Omental fat pad (tissue), 4 donors: ENCODE results near the gene UTP14C. TPM values are rescaled to one million over a fixed set of nuclear protein-coding genes. Genes with fewer than 3 reads are reported as not detected.

ENCODE experiments used
- ATAC-seq: fragments of 150-250 bp; one replicate; pipeline ENCODE4 v1.9.1; 2016; ENCODE audit warnings: mild to moderate bottlenecking, moderate library complexity; ENCODE audit not compliant: low FRiP score
- DNase-seq: peaks from one replicate; pipeline ENCODE4 v3.0.0-alpha.2; 2019; ENCODE audit warnings: low spot score
- CTCF ChIP-seq, 3 donors: fragments of 450-650 bp; IDR thresholded peaks; one replicate each; pipeline ENCODE4 v1.5.1; 2016 to 2017; ENCODE audit warnings: antibody characterized with exemption in 3 of 3, mild to moderate bottlenecking in 3 of 3, moderate library complexity in 2 of 3
- total RNA-seq, 4 donors: library from RNA; depleted of rRNA; stranded (reverse); fragments of >200 nt; gene quantifications; one replicate each; pipeline ENCODE4 v1.1.0, GENCODE V29; 2016

The UTP14C gene
- total RNA-seq, 4 donors from 2014 or later, result 13.7 to 22.5 (median 14.8) TPM

- DNase-seq (peak; percentile 98), ATAC-seq (peak; percentile 99)
- no peak for TF ChIP-seq CTCF (IDR thresholded peaks at IDR 0.05)
These were observed 12.6 kb upstream of the UTP14C start, which contains the start of gene ALG11 for GRCh38 chr13:52011632-52012511. Gene ALG11 (plus strand): TSS chr13:52012398. CDS start chr13:52012419, 21 bp downstream.

- ATAC-seq, result no peak
- no peak for TF ChIP-seq CTCF (IDR thresholded peaks at IDR 0.05)
- DNase-seq, result no peak
These were observed 12.0 kb upstream of the UTP14C start for GRCh38 chr13:52012512-52012836.

- TF ChIP-seq CTCF (IDR thresholded peaks at IDR 0.05), result no peak
- ATAC-seq (no peak), DNase-seq (no peak)
These were observed 8.2 kb upstream of the UTP14C start for GRCh38 chr13:52016296-52016695.

- DNase-seq (no peak), ATAC-seq (no peak)
- TF ChIP-seq CTCF (IDR thresholded peaks at IDR 0.05), result no peak
These were observed 4.3 kb upstream of the UTP14C start for GRCh38 chr13:52020191-52020590.

GRCh38 chr13:52022356-52022755, 2.1 kb upstream of the UTP14C start:
- DNase-seq, result no peak
- TF ChIP-seq CTCF (IDR thresholded peaks at IDR 0.05), result no peak
- no peak for ATAC-seq

- TF ChIP-seq CTCF (IDR thresholded peaks at IDR 0.05), result no peak
- no peak for DNase-seq
- no peak for ATAC-seq
These were observed 1.2 kb downstream of the UTP14C start for GRCh38 chr13:52025475-52026245.
